WTC11 (cell line): Measurements from ENCODE around the gene TMEM205. TPM values are rescaled to one million over a fixed set of nuclear protein-coding genes. Genes with fewer than 3 reads are reported as not detected.

Experiments used
- ATAC-seq: fragments of 200-7000 bp; cut with Tn5 transposase; 2 replicates; pipeline ENCODE4 v1.10.0; 2021; ENCODE audit warnings: mild to moderate bottlenecking, moderate library complexity
- CTCF ChIA-PET: fragments of 300-600 bp; sonication (Branson Sonifier 250); formaldehyde crosslinking; loops from one replicate; lab custom pipeline; 2021; ENCODE audit warnings: antibody characterized with exemption; lab: Charles Lee
- POLR2A ChIA-PET: fragments of 350-600 bp; sonication (Branson Sonifier 250); formaldehyde crosslinking; loops from one replicate; lab custom pipeline; 2021; ENCODE audit warnings: antibody characterized with exemption; lab: Charles Lee
- DNase-seq: peaks from one replicate; pipeline ENCODE4 v3.0.0; 2021; ENCODE audit warnings: low spot score
- H3K27ac Mint-ChIP-seq: 2 replicates; pipeline ENCODE4 v1.8.0; 2021; ENCODE audit warnings: mixed read lengths
- H3K27me3 Mint-ChIP-seq: 2 replicates; pipeline ENCODE4 v1.8.0; 2021; ENCODE audit warnings: low read depth, mild to moderate bottlenecking, moderate library complexity, mixed read lengths
- H3K36me3 Mint-ChIP-seq: 2 replicates; pipeline ENCODE4 v1.8.0; 2021; ENCODE audit warnings: mixed read lengths
- H3K4me1 Mint-ChIP-seq: 2 replicates; pipeline ENCODE4 v1.8.0; 2022; ENCODE audit warnings: mixed read lengths
- H3K4me3 Mint-ChIP-seq: 2 replicates; pipeline ENCODE4 v1.8.0; 2021; ENCODE audit warnings: mild to moderate bottlenecking, moderate library complexity, mixed read lengths
- H3K9me3 Mint-ChIP-seq: 2 replicates; pipeline ENCODE4 v1.8.0; 2021; ENCODE audit warnings: mixed read lengths
- AFF4 ChIP-seq: sonication (generic); formaldehyde crosslinking; IDR thresholded peaks from 2 replicates; pipeline ENCODE4 v1.8.1; 2023; ENCODE audit warnings: mild to moderate bottlenecking, missing genetic modification reagents, borderline replicate concordance
- ATF1 ChIP-seq: sonication (generic); formaldehyde crosslinking; IDR thresholded peaks from 2 replicates; pipeline ENCODE4 v1.8.1; 2023; ENCODE audit warnings: mild to moderate bottlenecking, moderate library complexity, missing genetic modification reagents
- ATF3 ChIP-seq: sonication (generic); formaldehyde crosslinking; conservative IDR thresholded peaks from 2 replicates; pipeline ENCODE4 v1.8.1; 2022; ENCODE audit warnings: mild to moderate bottlenecking, missing genetic modification reagents
- FOXJ3 ChIP-seq: sonication (generic); formaldehyde crosslinking; IDR thresholded peaks from 2 replicates; pipeline ENCODE4 v1.9.0; 2021; ENCODE audit warnings: missing genetic modification reagents, mild to moderate bottlenecking, borderline replicate concordance
- HMGXB4 ChIP-seq: sonication (generic); formaldehyde crosslinking; IDR thresholded peaks from 2 replicates; pipeline ENCODE4 v1.8.1; 2023; ENCODE audit warnings: mild to moderate bottlenecking, moderate library complexity, missing genetic modification reagents
- IRF2 ChIP-seq: sonication (generic); formaldehyde crosslinking; IDR thresholded peaks from 2 replicates; pipeline ENCODE4 v1.8.0; 2022; ENCODE audit warnings: low read depth, missing genetic modification reagents, borderline replicate concordance
- KAT7 ChIP-seq: sonication (generic); formaldehyde crosslinking; IDR thresholded peaks from 2 replicates; pipeline ENCODE4 v1.8.1; 2023; ENCODE audit warnings: missing genetic modification reagents, mild to moderate bottlenecking, borderline replicate concordance
- NR1H2 ChIP-seq: sonication (generic); formaldehyde crosslinking; IDR thresholded peaks from 2 replicates; pipeline ENCODE4 v1.9.0; 2021; ENCODE audit warnings: mild to moderate bottlenecking, moderate library complexity, missing genetic modification reagents
- STAT6 ChIP-seq: sonication (generic); formaldehyde crosslinking; conservative IDR thresholded peaks from 2 replicates; pipeline ENCODE4 v1.8.1; 2023; ENCODE audit warnings: mild to moderate bottlenecking, low read depth, missing genetic modification reagents, moderate library complexity
- TEAD4 ChIP-seq: sonication (generic); formaldehyde crosslinking; IDR thresholded peaks from 2 replicates; pipeline ENCODE4 v1.8.0; 2022; ENCODE audit warnings: mild to moderate bottlenecking, missing genetic modification reagents
- TP53 ChIP-seq: sonication (generic); formaldehyde crosslinking; IDR thresholded peaks from 2 replicates; pipeline ENCODE4 v1.8.1; 2023; ENCODE audit warnings: mild to moderate bottlenecking, missing genetic modification reagents
- USF1 ChIP-seq: sonication (generic); formaldehyde crosslinking; IDR thresholded peaks from 2 replicates; pipeline ENCODE4 v1.8.0; 2022; ENCODE audit warnings: mild to moderate bottlenecking, missing genetic modification reagents
- ZNF232 ChIP-seq: sonication (generic); formaldehyde crosslinking; IDR thresholded peaks from 2 replicates; pipeline ENCODE4 v1.8.0; 2022; ENCODE audit warnings: mild to moderate bottlenecking, missing genetic modification reagents
- ZNF281 ChIP-seq: sonication (generic); formaldehyde crosslinking; IDR thresholded peaks from 2 replicates; pipeline ENCODE4 v1.8.0; 2023; ENCODE audit warnings: mild to moderate bottlenecking, missing genetic modification reagents
- ZNF416 ChIP-seq: fragments of 250-450 bp; sonication (Bioruptor Pico); IDR thresholded peaks from 2 replicates; pipeline ENCODE4 v1.9.0; 2021; ENCODE audit warnings: mild to moderate bottlenecking, inconsistent platforms
- total RNA-seq: library from RNA; stranded (reverse); gene quantifications from 3 replicates; pipeline ENCODE4 v1.2.3, GENCODE V29; 2021

TMEM205 gene
- total RNA-seq, 1 experiment from 2014 or later: 69.9 TPM

GRCh38 chr19:11363881-11364280, 17.8 kb upstream of the TMEM205 start:
- Mint-ChIP-seq H3K27me3 (peaks cover 26% of the 10 kb centered on the region), H3K27ac (no peak overlapping the region), H3K9me3 (no peaks in the 10 kb centered on the region), H3K36me3 (peaks cover 3% of the 10 kb centered on the region; the same call in 1 of the 2 replicates), H3K4me3 (no peak overlapping the region), H3K4me1 (peaks cover 16% of the 10 kb centered on the region)
- no peak for DNase-seq
- no peak for TF ChIP-seq ZNF281 (CRISPR knock-in tag)
- TF ChIP-seq NR1H2: no peak
- no peak for TF ChIP-seq ATF3
- TF ChIP-seq KAT7: no peak
- no peak for TF ChIP-seq IRF2
- no peak for TF ChIP-seq USF1
- CTCF ChIA-PET: interaction anchor here (0.6 to 1.6 kb wide), 4 partner anchors 11 to 70 kb away, joined by 5 read pairs; partner anchors contain the start of gene SWSAP1
- POLR2A ChIA-PET: no interaction called here
- ATAC-seq: no peak

GRCh38 chr19:11361771-11362731, 16.0 kb upstream of the TMEM205 start:
- H3K27ac Mint-ChIP-seq: peak overlapping the region; percentile 71
- ATAC-seq: peak; percentile 61
- H3K9me3 Mint-ChIP-seq: no peaks in the 10 kb centered on the region
- no peak for TF ChIP-seq AFF4
- TF ChIP-seq ZNF416: no peak
- TF ChIP-seq FOXJ3 (CRISPR knock-in tag): no peak
- no peak for TF ChIP-seq TEAD4 (CRISPR knock-in tag)
- no peak for TF ChIP-seq HMGXB4
- TF ChIP-seq STAT6: no peak
- no peak for TF ChIP-seq TP53 (CRISPR knock-in tag)
- TF ChIP-seq ZNF232: no peak
- no peak for TF ChIP-seq ATF1 (CRISPR knock-in tag)
- TF ChIP-seq, all 79 proteins: peak for 0
- peaks cover 16% of the 10 kb centered on the region for H3K4me1 Mint-ChIP-seq
- H3K27me3 Mint-ChIP-seq: peaks cover 44% of the 10 kb centered on the region
- ChIA-PET POLR2A (interaction anchor here (0.6 to 1.8 kb wide), 7 partner anchors 10 to 60 kb away, joined by 3 to 7 read pairs (median 4); partner anchors contain the start of genes CCDC159, RAB3D and SWSAP1), CTCF (interaction anchor here (0.6 to 3.4 kb wide), 24 partner anchors 8 to 436 kb away, joined by 3 to 33 read pairs (median 8); partner anchors contain the start of genes CCDC159, ODAD3, PRKCSH and RAB3D)
- no peaks in the 10 kb centered on the region for H3K36me3 Mint-ChIP-seq
- peak; percentile 81 for DNase-seq
- H3K4me3 Mint-ChIP-seq: peak overlapping the region; percentile 76
